ENCODE measurements around the gene ATXN1. TPM values are rescaled to one million over a fixed set of nuclear protein-coding genes. Genes with fewer than 3 reads are reported as not detected.

Gene ATXN1
- total RNA-seq, 1 donor from 2014 or later, result 60.0 TPM

DNA sequence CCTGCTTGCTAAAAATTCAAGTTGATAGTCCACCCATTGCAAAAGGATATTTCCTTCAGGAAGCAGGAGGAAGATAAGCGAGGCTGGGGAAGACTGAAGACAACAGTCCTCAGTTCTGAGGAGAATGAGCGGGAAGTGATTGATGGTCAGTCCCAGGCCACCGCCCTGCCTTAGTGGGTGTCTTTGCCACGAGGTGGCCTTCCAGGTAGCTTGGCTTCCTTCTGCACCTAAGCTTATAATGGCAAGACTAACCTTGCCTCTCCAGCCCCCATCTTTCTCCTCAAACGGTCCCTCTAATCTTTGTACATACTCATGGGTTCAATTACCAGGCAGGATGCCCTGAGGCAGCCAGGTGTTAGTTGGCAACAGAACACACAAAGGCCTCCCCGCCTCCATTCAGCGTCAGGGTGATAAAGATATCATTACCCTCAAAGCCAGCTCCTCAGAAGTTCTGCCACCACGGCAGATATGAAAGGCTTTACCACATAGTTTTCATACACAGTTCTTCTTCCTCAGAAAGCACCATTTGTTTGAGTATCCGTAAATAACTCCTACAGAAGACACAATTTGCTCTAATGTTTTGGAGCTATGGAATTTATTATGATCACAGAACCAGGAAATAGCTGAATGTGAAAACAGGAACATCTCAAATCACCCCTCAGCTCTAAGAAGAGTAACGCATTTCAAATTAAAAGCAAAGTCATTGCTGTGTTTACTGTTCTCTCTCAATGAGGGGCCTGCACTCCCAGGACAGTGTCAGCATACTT lies 249.4 kb downstream of the ATXN1 start:
- no peak for DNase-seq (ENCODE audit: low read depth)

DNA sequence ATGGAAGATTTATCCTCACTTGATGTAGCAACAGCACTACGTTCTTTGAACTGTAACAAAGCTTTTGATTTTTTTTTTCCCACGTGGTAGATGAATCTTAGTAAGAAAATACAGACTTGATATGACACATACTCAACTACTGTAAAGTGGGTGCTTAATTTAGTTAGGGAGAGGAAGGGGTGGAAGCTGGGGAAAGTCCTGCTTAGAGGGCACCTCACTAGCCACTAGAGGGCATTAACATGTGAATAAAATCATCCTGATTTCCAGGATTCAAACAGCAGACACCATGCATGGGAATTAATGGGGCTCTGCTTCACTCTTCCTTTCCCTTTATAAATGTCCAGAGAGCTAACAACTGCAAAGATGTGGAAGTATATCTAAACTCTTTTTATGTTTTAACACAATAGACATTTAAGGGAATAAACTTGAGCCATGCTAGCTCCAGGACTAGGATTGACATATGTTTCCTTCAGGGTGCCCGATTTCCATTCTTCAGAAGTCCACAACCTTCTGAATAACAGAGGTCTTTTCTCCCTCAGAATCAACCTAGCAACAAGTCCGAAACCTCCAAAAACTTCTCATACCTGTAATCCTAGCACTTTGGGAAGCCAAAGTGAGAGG lies 250.1 kb downstream of the ATXN1 start:
- peak; percentile 55 for DNase-seq (ENCODE audit: low read depth)

DNA sequence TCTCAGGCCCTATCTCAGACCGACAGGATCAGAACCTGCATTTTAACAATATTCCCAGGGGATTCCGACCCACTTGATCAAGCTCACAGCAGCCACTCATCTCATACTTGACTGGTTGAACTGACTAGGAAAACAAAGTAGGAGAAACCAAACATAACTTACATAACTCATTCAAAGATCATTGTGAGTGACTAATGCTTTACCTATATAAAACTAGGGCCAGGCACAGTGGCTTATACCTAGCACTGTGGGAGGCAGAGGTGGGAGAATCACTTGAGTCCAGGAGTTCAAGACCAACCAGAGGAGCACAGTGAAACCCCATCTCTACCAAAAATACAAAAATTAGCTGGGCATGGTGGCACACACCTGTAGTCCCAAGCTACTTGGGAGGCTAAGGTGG lies 251.0 kb downstream of the ATXN1 start:
- no peak for DNase-seq (ENCODE audit: low read depth)

DNA sequence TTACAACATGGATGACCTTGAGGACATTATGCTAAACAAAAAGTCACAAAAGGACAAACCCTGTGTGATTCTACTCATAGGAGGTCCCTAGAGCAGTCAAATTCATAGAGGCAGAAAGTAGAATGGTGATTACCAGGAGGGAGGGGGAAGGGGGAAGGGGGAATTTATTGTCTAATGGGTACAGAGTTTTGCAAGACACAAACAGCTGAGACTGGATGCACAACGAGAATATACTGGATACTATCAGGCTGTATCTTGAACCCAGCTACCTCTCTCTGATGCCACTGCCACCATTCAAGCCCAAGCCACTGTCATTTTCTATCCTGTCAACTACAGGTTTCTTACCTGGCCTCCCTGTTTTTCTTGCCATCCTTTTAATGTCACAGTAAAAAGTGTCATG lies 252.3 kb downstream of the ATXN1 start:
- DNase-seq (ENCODE audit: low read depth), result no peak

DNA sequence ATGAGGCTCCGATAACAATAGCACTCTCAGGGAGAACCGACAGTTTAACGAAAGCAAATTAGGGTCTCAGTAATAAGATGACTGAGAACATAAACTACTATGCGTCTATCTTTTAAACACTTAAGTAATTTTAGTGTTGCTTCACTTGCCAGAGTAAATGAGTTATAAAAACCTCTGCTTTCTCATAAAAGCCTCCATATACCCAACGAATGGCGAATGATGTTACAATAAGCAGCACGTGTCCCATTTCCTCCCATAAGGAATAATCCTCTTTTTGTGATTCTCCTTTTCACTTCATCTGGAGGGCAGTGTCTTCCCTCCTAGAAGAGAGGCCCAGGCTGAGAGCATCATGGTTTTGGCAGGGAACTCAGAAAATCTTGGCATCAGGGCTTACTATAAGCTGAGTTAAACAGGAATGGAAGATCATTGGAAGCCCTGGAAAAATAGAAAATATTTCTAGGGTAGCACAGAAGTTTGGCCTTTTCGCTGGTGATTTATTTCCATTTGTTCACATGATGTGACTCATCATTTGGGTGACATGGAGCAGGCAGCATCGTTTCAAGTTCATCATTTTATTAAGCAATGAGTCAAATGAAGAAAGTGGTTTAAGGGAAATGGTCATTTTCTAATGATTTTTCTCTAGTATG lies 255.4 kb downstream of the ATXN1 start:
- peak; percentile 35 for DNase-seq (ENCODE audit: low read depth)

DNA sequence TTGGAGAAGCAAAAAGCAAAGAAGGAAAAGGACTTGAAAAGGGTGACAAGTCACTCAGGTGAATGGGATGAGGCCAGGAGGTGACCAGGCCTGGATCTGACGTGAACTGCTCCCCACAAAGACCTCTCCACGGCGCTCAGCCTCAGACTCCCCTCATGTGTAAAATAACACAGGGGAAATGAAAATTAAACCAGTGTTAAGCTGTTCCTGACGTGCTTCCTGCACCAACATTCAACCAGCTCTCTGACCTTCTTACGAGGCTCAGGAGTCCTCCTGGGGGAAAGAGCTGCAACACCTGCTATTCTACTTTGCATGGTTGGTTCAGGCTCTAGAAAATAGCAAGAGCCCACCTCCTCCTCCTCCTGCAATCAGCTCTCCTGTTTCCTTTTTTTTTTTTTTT lies 256.7 kb downstream of the ATXN1 start:
- DNase-seq (ENCODE audit: low read depth), result no peak

DNA sequence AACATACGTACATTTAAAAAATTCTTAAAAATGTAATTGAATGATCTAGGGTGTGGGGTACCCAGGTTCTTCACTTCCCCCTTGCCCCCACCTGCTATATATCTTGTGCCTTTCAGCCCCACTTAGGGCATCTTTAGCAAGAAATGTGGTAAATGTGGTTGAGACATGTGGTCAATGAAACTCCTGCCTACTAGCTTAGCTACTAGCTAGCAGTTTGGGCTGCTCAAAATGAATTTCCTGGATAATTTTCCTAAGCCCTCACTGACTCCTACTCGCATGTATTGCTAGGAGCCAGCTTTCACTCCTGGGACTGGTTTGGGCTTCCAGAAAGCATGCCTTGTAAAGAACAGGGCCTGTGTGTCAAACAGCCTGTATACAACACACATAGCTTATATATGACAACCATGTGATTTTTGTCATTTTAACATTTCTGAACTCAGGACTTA lies 257.3 kb downstream of the ATXN1 start:
- peak; percentile 44 for DNase-seq (ENCODE audit: low read depth)

DNA sequence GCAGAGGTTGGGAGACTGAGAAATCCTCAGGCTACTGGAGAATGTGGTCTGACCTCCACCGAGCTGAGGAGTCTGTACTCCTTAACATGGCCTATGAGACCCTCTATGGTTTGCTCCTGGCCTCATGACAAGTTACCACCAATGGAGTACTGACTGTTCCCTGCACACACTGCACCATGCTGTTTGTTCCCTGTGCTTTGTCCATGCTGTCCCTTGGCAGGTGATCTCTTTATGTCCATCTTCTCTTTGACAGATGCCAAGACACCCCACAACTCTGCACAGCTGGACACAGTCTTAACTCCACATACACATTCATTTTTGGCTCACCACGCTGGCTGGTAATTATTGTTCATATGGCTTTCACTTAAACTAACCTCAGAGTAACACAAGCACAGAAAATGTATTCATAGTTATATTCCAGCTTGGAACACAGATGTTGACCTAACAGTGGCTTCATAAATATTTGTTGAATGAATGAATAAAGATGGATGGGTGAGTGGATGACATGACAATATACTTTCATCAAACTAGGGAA lies 258.0 kb downstream of the ATXN1 start:
- DNase-seq (ENCODE audit: low read depth), result no peak

DNA sequence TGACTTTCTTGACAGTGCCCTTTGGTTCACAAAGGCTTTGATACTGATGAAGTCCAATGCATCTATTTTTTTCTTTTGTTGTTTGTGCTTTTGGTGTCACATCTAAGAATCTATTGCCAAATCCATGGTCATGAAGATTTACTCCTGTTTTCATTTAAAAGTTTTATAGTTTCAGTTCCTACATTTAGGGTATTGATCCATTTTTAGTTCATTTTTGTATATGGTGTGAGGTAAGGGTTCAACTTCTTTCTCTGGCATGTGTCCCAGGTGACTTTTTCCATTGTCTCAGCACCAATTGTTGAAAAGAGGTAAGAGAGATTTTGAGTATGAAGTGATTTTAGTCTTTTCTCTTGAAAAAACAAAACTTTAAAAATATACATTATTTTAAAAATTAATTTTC lies 262.3 kb downstream of the ATXN1 start:
- DNase-seq (ENCODE audit: low read depth), result no peak

DNA sequence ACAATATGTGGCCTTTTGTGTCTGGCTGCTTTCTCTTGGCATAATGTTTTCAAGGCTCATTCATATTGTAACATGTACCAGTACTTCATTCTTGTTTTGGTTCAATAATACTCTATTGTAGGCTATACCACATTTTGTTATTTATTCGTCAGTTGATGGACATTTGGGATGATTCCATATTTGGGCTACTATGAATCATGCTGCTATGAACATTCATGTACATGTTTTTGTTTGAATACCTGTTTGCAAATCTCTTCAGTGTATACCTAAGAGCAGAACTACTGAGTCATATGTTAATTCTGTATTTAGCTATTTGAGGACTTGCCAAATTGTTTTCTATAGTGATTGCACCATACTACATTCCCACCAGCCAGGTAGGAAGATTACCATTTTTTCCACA lies 263.0 kb downstream of the ATXN1 start:
- no peak for DNase-seq (ENCODE audit: low read depth)

DNA sequence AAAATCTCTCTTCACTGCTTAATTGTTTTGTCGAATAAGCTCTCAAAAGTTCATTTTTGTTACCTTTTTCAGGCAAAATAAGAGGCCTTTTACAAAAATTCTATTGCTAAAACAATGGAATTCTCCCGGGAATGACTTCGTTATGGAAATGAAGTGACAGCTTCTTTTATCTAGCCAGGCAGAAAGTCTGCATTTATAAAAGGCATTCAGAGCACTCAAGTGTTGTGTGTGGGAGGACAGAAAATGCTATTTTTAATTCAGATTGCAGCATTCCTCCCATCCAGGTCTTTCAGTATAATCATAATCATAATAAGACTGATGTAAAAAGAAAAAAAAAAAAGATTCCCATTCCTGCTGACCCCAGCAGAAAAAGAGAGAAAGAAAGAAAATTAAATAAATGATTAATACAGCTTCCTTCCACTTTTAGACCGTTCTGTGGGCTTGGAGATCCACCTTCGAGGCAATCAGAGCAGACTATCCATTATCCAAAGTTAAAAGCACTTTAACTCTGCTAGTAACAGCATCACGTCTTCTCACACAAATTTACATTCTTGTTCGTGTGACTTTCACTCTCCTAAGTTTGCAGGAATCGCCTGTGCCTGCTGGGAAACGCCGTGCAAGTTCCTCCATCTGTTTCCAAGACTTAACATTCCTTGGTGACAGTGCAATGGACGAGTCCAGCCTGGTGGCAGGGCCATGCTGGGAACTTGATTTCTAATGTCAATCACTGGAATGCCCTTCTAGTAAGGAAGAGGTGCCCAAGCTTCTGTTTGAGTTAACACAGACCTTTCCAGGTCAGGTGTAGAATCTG lies 264.1 kb downstream of the ATXN1 start:
- peak; percentile 18 for DNase-seq (ENCODE audit: low read depth)

DNA sequence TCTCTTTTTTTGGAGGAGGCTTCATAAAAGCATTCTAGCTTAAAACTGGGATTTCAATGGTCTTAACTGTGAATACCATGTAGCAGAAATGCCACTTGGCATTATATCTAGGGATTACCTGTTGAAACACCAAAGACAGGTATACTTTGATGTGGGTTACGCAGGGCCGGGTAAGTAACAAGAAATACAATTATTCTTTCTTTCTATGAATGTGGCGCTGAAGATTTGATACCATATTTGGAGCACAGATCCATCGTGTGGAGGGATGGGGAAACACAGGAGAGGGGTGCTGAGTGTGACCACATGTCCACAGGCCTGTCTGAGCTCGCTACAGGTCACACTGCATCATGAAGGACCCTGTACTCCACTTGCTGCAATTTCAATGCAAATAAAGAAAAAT lies 265.1 kb downstream of the ATXN1 start:
- DNase-seq (ENCODE audit: low read depth), result no peak

DNA sequence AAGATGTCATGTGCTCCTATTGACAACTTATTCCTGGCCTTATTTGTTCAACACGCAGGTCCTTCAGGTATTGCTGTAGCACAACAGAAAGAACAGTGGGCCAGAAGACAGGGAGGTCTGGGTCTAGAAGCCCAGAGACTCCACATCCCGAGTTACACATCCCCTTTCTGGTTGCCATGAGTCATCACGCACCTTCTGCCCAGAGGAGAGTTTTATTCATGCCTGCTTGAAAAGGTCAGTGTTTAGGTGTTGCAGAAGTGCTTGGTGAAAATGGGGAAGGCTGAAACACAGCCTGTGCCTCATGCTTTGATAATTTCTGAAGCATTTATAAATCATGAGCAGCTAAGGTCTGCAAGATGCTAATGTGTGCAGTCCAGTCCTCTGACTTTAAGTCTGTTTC lies 266.5 kb downstream of the ATXN1 start:
- DNase-seq (ENCODE audit: low read depth), result no peak

DNA sequence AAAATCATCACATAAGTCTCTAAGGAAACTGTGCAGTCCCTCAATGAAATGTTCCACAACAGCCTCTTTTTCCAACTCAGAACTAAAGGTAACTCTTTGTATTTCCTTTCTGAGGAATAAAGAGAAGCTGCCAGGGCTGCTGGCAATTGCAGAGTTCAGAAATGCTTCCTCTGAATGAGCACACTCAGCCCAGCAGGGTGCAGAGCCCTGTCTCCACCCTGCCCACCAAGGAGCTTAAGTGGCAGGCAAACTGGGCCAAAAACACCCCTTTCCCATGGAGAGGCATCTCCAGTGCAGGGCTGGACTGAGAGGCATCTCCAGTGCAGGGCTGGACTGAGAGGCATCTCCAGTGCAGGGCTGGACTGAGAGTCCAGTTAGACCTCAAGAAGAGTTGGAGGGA lies 267.5 kb downstream of the ATXN1 start:
- no peak for DNase-seq (ENCODE audit: low read depth)

DNA sequence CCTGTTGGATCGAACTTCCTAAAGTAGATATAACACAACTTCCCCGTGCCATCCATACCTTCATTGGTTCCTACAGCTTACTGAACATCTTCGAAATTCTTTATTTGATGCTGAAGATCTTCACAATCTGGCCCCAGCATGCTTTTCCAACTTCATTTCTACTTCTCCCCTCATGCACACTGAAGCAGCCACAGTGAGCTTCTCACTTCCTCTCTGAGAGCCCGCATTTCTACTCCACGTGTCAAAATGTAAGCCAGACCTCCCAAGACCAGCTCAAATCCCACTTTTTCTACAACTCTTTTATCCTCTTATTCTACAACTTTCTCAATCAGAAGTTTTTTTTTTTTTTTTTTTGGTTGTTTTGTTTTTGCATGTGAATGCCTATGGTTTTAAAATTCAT lies 268.1 kb downstream of the ATXN1 start:
- DNase-seq (ENCODE audit: low read depth), result no peak

DNA sequence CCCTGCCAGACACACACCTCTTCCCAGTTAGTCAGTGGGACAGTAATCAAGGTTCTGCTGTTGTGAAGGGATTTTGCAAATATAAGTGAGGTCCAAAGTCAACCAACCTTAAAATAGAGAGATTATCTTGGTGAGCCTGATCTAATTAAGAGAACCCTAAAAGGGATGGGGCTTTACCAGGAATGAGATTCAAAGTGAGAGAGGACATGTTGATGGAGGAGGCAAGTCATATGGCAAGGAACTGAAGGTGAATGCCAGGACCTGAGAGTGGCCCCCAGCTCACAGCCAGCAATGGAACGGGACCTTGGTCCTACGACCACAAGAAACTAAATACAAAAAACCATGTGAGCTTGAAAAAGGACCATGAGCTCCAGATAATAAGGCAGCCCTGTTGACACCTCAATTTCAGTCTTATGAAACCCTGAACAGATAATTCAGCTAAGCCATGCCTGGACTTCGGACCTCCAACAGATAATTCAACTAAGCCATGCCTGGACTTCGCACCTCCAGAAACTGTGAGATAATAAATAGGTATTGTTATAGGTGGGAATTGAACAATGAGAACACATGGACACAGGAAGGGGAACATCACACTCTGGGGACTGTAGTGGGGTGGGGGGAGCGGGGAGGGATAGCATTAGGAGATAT lies 269.5 kb downstream of the ATXN1 start:
- no peak for DNase-seq (ENCODE audit: low read depth)

DNA sequence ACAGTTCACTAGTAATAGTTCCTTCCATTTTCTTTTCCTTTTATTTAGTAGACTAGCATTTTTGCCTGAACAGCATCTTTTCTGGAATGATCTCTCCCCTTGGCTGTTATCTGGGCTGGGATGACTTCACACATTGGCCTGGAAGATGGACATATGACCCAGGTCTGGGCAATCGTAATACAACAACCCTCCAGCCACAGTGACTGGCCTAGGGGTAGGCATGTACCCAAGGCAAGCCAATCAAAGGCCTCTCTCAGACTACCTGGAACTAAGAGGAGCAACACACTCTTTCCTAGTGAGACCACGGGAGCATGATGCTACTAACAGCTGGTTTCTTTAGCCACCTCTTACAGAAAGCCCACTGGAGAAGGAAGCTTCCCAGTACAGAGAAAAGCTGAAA lies 270.6 kb downstream of the ATXN1 start:
- DNase-seq (ENCODE audit: low read depth), result no peak

DNA sequence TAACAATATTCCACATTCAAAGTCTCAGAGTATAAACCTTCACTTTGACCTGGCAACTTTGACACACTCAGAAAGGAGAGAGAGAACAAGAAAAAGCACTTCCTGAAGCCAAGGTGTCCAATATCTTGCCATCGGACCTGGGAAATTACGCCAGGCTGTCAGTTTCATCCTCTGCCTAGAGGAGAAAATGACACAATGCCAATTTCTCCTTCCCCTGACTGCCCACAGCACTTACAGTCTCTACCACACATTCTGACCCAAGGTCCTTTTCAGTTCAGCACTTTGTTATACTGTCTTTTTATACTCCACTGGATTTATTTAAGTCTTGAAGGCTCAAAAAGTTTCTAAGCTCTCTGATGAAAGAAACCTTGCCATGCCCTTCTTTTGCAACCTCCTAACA lies 272.4 kb downstream of the ATXN1 start:
- peak; percentile 5 for DNase-seq (ENCODE audit: low read depth)

DNA sequence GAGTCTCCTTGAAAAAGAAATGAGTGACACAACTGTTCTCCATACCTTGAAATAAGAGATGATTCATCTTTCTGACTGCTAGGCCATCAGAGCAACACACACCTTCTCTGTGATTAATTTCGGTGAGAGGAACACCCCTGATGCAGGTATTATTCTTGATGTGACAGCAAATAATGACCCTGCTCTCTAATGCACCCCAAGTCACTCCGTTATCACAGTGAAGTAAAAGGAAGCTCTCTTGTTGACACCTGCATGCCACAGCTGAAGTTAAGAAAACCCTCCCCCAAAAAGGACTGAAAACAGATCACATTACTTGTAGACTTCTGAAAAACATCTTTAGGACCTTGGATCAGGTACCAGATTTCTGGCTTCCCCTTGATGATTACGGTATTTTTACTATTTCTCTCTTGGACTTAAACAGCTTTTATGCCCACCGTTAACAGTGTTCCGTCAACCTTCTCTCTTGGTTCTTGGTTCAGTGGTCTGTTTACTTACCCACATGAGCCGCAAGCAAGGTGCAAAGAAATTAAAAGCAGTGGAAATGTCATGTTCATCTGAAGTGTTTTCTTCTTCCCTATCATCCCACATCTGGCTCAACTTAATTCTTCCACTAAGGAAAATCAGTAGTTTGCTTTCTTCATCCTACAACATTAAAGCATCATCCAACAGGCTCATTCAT lies 273.1 kb downstream of the ATXN1 start:
- DNase-seq (ENCODE audit: low read depth), result no peak

DNA sequence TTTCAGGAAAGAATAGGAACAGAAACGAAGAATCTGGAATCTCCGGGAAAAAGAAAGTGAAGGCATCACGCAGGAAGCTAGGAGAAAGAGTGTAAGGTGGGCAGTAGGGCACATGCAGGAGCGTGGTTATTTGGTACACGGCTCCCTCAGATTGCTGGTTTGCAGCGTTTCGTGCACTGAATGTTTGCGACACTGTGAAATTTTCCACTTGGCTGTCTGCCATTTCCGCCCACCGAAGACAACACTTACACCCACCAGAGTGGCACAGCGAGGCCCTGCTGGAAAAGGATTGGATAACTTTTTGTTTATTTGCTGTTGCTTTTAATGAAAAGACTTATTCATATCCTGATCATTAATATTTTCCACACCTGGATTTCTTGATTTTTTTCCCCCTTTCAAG lies 274.6 kb downstream of the ATXN1 start:
- DNase-seq (ENCODE audit: low read depth), result no peak

All from myocyte (in vitro differentiated cells).